ENCODE data around the gene TNFSF18.

- TF ChIP-seq CTCF (IDR thresholded peaks at IDR 0.05) (no peak), POLR2A (IDR thresholded peaks at IDR 0.05) (no peak)
Observed at GRCh38 chr1:173009597-173009996, 41.1 kb downstream of the TNFSF18 start.

Data from esophagus squamous epithelium (tissue), 4 donors.